Measurements from ENCODE around the gene ANGPTL1.
"Not testable (repeated sequence)": the region's sequence is repeated elsewhere in the genome, so short reads cannot be mapped to it uniquely, and the experiment has no call there.

ANGPTL1 gene

DNA sequence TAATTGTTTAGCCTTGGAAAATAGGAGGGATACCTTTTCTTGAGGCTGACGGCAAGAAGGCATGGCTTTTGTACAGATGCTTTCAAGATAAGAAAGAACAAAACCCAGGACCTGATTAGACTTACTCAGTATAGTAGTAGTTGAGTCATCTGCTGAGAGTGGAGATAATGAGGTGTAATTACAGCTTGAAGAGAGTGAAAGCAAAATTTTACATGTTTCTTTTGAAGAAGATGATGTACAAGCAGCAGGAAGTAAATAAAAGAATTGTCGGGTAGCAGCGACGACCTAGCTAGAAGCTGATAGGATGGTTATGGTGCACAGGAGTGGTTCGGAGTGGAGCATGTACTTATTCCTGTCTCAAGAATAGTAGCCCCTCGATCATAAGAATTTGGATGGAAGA lies 6.6 kb downstream of the ANGPTL1 start:
- no peak for DNase-seq

DNA sequence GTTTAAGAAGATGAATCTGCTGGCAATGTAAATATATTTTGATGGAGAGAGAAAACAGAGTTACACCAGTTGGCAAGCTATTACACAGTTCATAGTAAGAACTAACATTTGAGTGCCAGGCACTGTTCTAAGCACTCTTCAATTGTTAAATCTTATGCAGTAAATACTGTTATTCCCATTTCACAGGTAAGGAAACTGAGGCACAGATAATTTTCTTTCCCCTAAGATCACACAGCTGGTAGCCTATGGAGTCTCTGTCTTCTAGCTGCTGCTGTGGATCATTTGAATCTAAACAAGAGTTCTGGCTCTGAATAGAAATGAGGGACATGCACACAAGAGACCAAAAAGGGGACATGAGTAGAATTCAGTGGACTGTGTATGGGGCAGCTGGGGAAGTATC lies 8.0 kb downstream of the ANGPTL1 start:
- no peak for DNase-seq

DNA sequence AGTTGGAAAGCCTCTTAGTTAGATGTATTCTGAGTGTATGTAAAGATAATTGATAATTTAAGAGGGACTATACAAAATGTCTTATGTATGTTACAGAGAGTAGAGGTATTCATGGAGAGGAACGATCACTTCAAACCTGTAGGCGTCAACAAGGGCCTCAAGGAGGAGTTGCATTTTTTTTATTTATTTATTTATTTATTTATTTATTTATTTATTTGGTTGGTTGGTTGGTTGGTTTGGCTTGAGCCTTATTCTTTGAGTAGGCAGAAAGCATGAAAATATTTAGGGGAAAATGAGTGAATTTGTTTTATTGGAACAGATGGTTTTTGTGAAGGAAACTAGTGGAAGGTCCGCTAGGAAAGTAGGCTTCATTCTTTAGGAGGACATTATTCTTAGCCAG lies 8.5 kb downstream of the ANGPTL1 start:
- no peak for DNase-seq

DNA sequence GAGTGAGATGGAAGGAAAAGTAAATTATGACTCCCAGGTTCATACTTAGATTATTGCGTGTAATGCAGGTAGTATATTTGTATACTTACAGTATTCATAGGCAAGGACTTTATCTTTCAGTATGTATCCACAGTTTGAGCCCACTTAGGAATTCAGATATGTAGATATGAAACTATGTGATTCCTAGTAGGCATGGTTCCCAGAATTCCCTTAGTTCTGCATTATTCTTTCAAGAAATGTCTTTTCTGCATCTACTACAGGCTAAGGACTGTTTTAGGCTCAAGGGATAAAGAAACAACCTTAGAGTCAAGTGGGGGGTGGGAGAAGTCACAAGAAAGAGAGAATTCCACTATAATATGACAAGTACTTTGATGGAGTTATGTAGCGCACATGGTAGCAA lies 13.8 kb downstream of the ANGPTL1 start:
- no peak for DNase-seq

DNA sequence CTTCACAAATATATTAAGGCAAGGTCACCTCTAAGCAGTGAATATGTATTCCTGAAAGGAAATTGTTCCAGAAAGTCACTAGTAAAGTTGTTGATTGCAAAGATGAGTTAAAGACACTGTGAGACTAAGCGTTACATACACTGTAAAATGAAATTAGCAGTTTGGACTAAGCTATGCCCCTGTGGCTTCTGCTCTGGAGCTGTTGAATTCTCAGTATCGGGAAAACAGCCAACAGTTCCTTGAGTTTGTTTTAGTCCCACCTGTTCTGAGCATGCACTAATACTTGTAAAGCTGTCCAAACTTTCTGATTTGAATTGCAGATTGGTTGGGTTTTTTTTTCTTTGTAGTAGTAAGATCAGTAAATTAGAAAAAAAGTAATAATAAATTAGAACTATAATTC lies 21.0 kb downstream of the ANGPTL1 start:
- DNase-seq: no peak

DNA sequence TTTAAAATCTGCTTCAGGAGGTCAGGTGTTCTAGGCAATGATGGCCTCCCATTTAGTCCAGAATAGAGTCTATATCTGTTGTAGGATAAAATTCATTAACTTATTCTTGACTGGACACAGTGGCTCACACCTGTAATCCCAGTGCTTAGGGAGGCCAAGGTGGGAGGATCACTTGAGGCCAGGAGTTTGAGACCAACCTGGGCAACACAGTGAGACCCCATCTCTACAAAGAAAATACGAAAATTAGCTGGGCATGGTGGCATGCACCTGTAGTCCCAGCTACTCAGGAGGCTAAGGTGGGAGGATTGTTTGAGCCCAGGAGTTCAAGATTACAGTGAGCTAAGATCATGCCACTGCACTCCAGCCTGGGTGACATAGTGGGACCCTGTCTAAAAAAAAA lies 23.0 kb downstream of the ANGPTL1 start:
- not testable (repeated sequence) for DNase-seq

DNA sequence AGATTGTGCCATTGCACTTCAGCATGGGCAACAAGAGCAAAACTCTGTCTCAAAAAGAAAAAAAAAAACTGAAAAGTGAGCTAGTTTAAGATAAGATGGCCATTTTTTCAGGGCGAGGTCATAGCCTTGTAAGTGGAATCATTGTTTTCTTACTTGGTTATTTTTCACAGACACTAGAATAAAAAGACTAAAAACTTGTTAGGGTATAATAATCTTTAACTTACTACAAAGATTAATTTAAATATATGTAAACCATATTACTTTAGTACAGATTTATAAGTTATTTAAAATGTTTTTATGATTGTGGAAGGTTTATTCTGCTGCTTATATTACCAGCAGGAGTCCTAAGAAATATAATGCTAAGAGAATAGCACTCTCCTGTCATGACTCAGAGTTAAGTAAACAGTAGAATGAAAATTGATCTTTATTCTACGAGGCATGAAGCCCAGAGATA lies 23.5 kb downstream of the ANGPTL1 start:
- DNase-seq: no peak

DNA sequence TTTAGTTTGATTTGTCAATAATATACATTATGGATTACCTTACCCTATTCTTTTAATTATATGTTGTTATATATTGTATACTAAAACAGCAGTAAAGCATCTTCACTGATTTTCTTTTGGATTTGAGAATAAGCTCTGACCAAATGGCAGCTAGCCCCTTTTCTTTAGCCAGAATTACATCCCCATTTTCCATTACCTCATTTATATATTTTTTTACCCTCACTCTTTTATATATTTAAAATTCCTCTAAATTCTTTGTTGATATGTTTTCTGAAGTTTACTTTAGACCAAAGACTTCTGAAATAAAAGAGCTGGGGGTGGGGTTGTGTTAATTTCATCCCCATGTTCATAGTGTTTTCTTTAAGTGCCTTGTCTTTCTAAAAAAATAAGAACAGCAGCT lies 24.6 kb downstream of the ANGPTL1 start:
- no peak for DNase-seq

DNA sequence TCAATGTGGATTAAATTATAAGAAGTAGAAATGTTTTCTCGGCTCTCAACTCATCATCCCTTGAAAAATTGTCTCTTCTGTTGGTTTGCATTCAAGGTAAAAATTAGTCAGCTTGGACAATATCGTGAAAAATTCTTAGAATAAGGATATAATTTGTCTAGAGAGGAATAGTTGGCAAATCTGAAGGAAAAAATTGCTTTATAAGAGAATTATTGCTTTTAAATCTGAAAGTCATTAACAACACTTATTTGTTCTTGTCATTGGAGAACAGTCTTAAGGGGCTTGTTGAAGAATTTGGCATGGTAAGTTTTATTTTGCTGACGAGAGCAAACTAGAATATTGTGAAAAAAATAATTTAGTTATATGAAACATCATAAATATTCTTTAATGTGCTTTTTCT lies 26.4 kb downstream of the ANGPTL1 start:
- no peak for DNase-seq

DNA sequence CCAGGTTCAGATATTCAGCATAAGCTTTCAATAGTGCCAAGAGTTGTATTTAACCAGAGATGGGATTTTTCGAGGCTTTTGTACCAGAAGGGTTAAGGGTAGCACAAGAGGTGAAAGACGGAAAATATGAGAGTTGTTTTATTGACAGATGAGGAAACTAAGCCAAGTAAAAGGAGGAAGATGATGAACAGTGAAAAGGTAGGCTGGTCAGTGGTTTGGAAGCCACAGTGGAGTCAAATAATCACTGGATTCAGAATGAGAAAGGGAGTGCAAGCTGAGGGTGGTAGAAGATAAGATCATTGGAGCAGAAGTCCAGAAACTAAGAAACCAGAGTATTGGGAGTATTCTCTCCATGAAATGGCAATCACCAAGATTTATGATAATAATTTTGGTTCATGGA lies 45.7 kb downstream of the ANGPTL1 start:
- DNase-seq: no peak

DNA sequence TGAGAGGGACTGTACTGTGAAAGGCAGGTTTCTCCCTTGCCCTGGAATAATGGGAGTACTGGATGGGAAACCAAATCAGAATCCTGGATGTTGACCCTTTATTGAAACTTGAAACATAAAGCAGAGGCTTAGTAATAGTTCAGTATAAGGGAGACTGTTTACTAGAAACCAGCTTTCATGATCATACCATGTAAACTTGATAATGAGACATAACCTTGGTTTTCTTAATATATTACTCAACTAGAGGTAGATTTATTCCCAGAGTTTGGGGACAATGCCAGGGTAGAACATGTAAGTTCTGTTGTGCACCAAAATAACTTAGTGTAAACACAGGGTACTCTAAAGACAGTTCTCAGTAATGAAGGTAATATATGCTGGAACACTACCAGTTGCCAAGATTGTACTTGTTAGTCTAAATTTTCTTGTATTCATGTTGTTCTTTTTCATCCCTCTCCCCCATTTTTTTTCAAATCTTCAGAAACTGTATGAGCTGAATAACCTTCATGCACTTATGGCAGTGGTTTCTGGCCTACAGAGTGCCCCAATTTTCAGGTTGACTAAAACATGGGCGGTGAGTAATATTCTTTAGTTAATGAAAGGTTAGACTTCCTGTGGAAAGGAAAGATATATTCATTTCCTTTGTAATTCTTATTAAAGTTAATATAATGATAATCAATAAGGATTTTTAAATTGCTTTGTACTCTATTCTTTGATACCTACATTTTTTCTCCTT lies 49.6 kb downstream of the ANGPTL1 start:
- DNase-seq: no peak

DNA sequence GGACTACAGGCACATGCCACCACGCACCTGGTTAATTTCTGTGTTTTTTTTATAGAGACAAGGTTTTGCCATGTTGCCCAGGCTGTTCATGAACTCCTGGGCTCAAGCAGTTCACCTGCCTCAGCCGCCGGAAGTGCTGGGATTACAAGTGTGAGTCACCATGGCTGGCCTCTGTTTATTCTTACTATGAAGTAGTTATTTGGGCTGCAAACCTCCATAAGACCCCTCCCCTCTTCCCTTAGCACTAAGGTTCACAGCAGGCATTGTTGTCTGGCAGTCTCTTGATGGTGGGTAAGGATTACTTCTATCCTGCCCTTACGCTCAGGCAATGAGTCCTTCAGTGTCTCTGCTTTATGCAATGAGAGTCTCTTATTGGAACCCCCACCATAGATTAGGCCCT lies 51.8 kb downstream of the ANGPTL1 start:
- no peak for DNase-seq

DNA sequence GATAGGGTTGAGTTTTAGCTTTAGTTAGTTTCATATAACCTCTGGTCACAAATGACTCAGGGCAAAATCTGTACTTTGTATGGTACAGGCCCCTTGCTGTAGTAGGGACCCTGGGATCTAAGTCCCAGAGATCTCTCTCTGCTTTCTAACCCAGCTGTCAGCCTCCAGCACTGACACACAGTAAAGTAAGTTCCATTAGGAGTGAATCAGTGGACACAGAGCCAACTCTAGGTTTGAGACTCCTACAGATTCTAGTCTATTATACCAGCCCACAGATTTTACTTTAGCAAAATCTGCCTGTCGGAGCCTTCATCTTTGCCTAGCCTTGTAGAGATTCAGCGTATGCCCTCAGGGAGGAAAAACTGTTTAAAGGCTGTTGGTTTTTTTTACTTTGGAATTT lies 52.5 kb downstream of the ANGPTL1 start:
- no peak for DNase-seq

DNA sequence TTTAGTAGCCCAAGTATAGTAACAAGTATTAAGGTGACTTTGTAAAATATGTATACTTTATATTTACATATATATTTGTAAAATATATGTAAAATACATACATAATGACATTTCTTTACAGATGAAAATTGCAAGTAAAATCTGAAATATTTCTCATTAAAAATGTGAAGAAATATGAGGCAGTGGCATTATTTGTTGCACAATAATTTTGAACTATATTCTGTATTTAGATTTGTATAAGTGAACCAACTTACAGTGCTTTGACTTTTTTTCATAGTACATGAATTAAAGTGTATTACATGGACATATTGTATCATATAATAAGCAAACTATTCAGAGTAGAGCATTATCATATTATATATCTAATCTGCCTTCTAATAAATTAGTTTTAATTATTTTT lies 60.3 kb downstream of the ANGPTL1 start:
- no peak for DNase-seq

DNA sequence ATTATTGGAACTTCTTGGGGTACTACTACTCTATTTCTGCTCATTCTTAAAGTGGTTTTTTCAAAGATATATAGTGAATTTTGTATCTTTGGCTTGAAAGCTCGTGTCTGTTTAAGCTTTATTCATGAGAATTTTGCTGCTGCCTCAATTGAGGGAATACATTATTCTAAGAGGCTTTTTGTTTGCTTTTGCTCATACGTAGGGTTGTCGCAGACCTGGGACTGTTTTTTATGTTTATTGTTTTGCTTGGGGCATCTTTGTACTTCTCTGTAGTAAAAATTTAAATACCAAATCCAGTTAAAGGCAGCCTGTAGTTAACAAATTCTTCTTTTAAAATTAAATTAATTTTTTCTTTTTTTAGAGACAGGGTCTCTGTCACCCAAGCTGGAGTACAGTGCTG lies 62.3 kb downstream of the ANGPTL1 start:
- DNase-seq: no peak

DNA sequence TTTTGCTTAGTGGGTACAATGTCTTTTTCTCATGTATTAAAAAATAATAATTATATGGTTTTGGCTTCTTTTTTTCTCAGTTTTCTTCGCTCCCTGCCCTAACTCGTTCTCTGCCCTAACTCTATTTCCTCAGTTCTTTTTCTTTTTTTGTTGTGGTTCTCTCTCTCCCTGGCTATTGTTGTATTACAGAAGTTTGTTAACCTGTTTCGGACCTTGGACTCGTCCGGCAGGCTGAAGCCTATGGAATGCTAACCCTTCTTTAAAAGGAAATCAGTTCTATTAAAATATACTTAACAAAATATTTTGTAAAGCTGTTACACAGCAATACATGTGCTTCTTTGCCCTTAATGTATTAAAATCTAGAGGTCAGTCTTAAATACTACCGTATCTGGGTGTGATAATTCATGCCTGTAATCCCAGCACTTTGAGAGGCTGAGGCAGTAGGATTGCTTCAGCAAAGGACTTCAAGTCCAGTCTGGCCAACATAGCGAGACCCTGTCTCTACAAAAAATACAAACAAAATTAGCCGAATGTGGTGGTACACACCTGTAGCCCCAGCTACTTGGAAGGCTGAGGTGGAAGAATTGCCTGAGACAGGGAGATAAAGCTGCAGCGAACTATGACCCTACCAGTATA lies 64.1 kb downstream of the ANGPTL1 start:
- no peak for DNase-seq

DNA sequence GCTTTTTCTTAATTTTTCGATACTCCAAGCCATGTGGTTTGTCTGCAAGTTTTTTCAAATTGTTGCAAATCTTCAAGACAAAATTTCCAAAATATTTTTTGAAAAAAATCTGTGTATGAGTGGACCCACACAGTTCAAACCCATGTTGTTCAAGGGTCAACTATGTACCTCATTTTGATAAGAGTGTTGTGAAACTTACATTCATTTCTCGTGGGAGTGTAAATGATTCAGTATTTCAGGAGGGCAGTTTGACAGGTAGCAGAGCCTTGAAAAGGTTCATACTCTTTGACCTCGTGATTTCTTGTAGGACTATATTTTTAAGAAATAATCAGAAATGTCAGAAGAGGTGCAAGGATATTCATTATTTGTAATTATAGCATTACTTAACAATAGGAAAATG lies 68.0 kb downstream of the ANGPTL1 start:
- no peak for DNase-seq
